H1 (cell line): ENCODE measurements around the gene GRIK4. TPM values are rescaled to one million over a fixed set of nuclear protein-coding genes. Genes with fewer than 3 reads are reported as not detected.

Experiments
- CTCF ChIA-PET: fragments of 300-600 bp; sonication (Branson Sonifier 250); formaldehyde crosslinking; loops from one replicate; lab custom pipeline; 2021; ENCODE audit not compliant: partially characterized antibody; lab: Charles Lee
- POLR2A ChIA-PET: fragments of 300-600 bp; sonication (Branson Sonifier 250); formaldehyde crosslinking; loops from one replicate; lab custom pipeline; 2021; ENCODE audit warnings: inconsistent platforms; ENCODE audit not compliant: partially characterized antibody; lab: Charles Lee
- DNase-seq, 2 experiments: peaks; one replicate each; pipeline versions ENCODE4 v3.0.0 to v3.0.0-alpha.2; 2010 to 2022; ENCODE audit warnings: low spot score in 2 of 2, low read depth in 1 of 2, mixed read lengths in 1 of 2
- FAIRE-seq: peaks from 2 replicates; lab custom pipeline; 2011; peaks lifted over from hg19 to GRCh38; lab: Jason Lieb, UNC
- H2AFZ ChIP-seq: 2 replicates; pipeline ENCODE4 v1.8.1; 2012; ENCODE audit warnings: low read length, inconsistent platforms
- H2AK5ac ChIP-seq: 2 replicates; pipeline ENCODE4 v1.6.1; 2013; ENCODE audit warnings: low read depth, low read length
- H2BK120ac ChIP-seq: replicated peaks from 2 replicates; pipeline ENCODE3; 2013; ENCODE audit warnings: low read depth, low read length, inconsistent platforms
- H2BK12ac ChIP-seq: 2 replicates; pipeline ENCODE4 v1.6.1; 2013; ENCODE audit warnings: low read depth, low read length
- H2BK15ac ChIP-seq: 2 replicates; pipeline ENCODE4 v1.6.1; 2013; ENCODE audit warnings: low read length
- H2BK20ac ChIP-seq: 2 replicates; pipeline ENCODE4 v1.6.1; 2013; ENCODE audit warnings: low read length
- H2BK5ac ChIP-seq: 2 replicates; pipeline ENCODE4 v1.6.1; 2013; ENCODE audit warnings: low read depth, low read length
- H3K14ac ChIP-seq: 2 replicates; pipeline ENCODE4 v1.6.1; 2013; ENCODE audit warnings: inconsistent platforms; ENCODE audit not compliant: insufficient read length
- H3K18ac ChIP-seq: 2 replicates; pipeline ENCODE4 v1.6.1; 2013; ENCODE audit warnings: low read length; ENCODE audit errors: extremely low read depth
- H3K23ac ChIP-seq: 2 replicates; pipeline ENCODE4 v1.6.1; 2013; ENCODE audit warnings: inconsistent platforms; ENCODE audit not compliant: insufficient read length
- H3K23me2 ChIP-seq: 2 replicates; pipeline ENCODE4 v1.6.1; 2013; ENCODE audit warnings: low read depth, low read length
- H3K27ac ChIP-seq: 2 replicates; pipeline ENCODE4 v1.6.1; 2011; ENCODE audit warnings: low read depth, low read length, inconsistent platforms
- H3K27me3 ChIP-seq, 4 experiments: replicated peaks in 1 of 4; 1 replicate in 1 of 4; 2 replicates in 3 of 4; pipeline versions ENCODE4 v1.6.1 to v1.8.1; 2011 to 2013; ENCODE audit warnings: low read length in 3 of 4, mild to moderate bottlenecking in 3 of 4, inconsistent platforms in 2 of 4, mixed read lengths in 2 of 4, moderate library complexity in 1 of 4; ENCODE audit not compliant: control insufficient read depth in 3 of 4, insufficient read depth in 3 of 4; ENCODE audit errors: extremely low read depth in 1 of 4
- H3K36me3 ChIP-seq, 4 experiments: 2 replicates each; pipeline versions ENCODE4 v1.6.1 to v1.8.1; 2011 to 2013; ENCODE audit warnings: mild to moderate bottlenecking in 4 of 4, low read length in 3 of 4, moderate library complexity in 2 of 4, control low read depth in 1 of 4, inconsistent platforms in 1 of 4; ENCODE audit not compliant: insufficient read depth in 4 of 4, control insufficient read depth in 2 of 4
- H3K4ac ChIP-seq: replicated peaks from 2 replicates; pipeline ENCODE3; 2013; ENCODE audit warnings: low read length, low read depth, mixed read lengths, inconsistent platforms; ENCODE audit not compliant: insufficient read length
- H3K4me1 ChIP-seq, 4 experiments: replicated peaks in 1 of 4; 1 replicate in 1 of 4; 2 replicates in 3 of 4; pipeline versions ENCODE4 v1.6.1 to v1.8.1; 2011 to 2013; ENCODE audit warnings: low read length in 3 of 4, inconsistent platforms in 2 of 4, mixed read lengths in 1 of 4; ENCODE audit not compliant: insufficient read depth in 4 of 4, control insufficient read depth in 3 of 4
- H3K4me2 ChIP-seq, 2 experiments: 2 replicates each; pipeline versions ENCODE4 v1.6.1 to v1.8.1; 2011 to 2013; ENCODE audit warnings: low read depth in 2 of 2, low read length in 2 of 2, control low read depth in 1 of 2, inconsistent platforms in 1 of 2, mild to moderate bottlenecking in 1 of 2; ENCODE audit not compliant: insufficient read depth in 1 of 2
- H3K4me3 ChIP-seq, 4 experiments: fragments of 200-600, 300-600 bp in 1 of 4; sonication (generic), shearing (Covaris generic), sonication (Bioruptor Twin) in 1 of 4; 2 replicates each; pipeline versions ENCODE4 v1.5.1 to v1.8.1; 2011 to 2016; ENCODE audit warnings: low read length in 4 of 4, low read depth in 3 of 4, control low read depth in 2 of 4, inconsistent platforms in 2 of 4, mild to moderate bottlenecking in 2 of 4, mixed read lengths in 1 of 4, moderate library complexity in 1 of 4; ENCODE audit not compliant: insufficient read depth in 2 of 4; ENCODE audit errors: extremely low read depth in 1 of 4
- H3K56ac ChIP-seq: replicated peaks from 2 replicates; pipeline ENCODE3; 2013; ENCODE audit warnings: low read depth, mild to moderate bottlenecking, mixed read lengths, low read length, inconsistent platforms; ENCODE audit not compliant: insufficient read length
- H3K79me1 ChIP-seq: 2 replicates; pipeline ENCODE4 v1.6.1; 2013; ENCODE audit warnings: low read depth, low read length, control low read depth
- H3K79me2 ChIP-seq, 2 experiments: 2 replicates each; pipeline versions ENCODE4 v1.6.1 to v1.8.1; 2012 to 2013; ENCODE audit warnings: low read length in 2 of 2, mild to moderate bottlenecking in 2 of 2, inconsistent platforms in 1 of 2; ENCODE audit not compliant: insufficient read depth in 2 of 2, control insufficient read depth in 1 of 2
- H3K9ac ChIP-seq, 4 experiments: replicated peaks in 1 of 4; 1 replicate in 1 of 4; 2 replicates in 3 of 4; pipeline versions ENCODE4 v1.6.1 to v1.8.1; 2011 to 2013; ENCODE audit warnings: low read depth in 3 of 4, low read length in 3 of 4, control low read depth in 2 of 4, mild to moderate bottlenecking in 2 of 4, moderate library complexity in 2 of 4, inconsistent platforms in 1 of 4; ENCODE audit errors: extremely low read depth in 1 of 4
- H3K9me3 ChIP-seq, 2 experiments: 2 replicates each; pipeline versions ENCODE4 v1.6.1 to v1.8.1; 2012 to 2013; ENCODE audit warnings: mild to moderate bottlenecking in 2 of 2, moderate library complexity in 2 of 2, control low read depth in 1 of 2, inconsistent platforms in 1 of 2, low read depth in 1 of 2, low read length in 1 of 2, mixed read lengths in 1 of 2; ENCODE audit not compliant: insufficient read depth in 2 of 2
- H4K20me1 ChIP-seq, 2 experiments: replicated peaks in 1 of 2; 2 replicates each; pipeline versions ENCODE3 to v1.8.1; 2011 to 2013; ENCODE audit warnings: inconsistent platforms in 2 of 2, low read length in 2 of 2, mild to moderate bottlenecking in 1 of 2; ENCODE audit not compliant: insufficient read depth in 2 of 2, control insufficient read depth in 1 of 2
- H4K5ac ChIP-seq: 2 replicates; pipeline ENCODE4 v1.6.1; 2013; ENCODE audit warnings: low read length, low read depth, mixed read lengths, inconsistent platforms; ENCODE audit not compliant: insufficient read length
- H4K8ac ChIP-seq: 2 replicates; pipeline ENCODE4 v1.8.0; 2013; ENCODE audit warnings: mild to moderate bottlenecking, moderate library complexity, low read length, inconsistent platforms; ENCODE audit not compliant: insufficient read depth; ENCODE audit errors: extremely low read depth
- H4K91ac ChIP-seq: replicated peaks from 2 replicates; pipeline ENCODE3; 2013; ENCODE audit warnings: low read length, mixed read lengths, inconsistent platforms; ENCODE audit not compliant: insufficient read length
- WGBS, 2 experiments: shearing (Covaris generic) in 1 of 2; methylation state at CpG; one replicate each; pipeline versions ENCODE4 v1.1.6 to v1.1.7; 2013 to 2015; ENCODE audit warnings: low lambda C conversion rate in 2 of 2, mixed read lengths in 2 of 2, inconsistent platforms in 1 of 2, low coverage in 1 of 2, missing lambda C conversion rate in 1 of 2; ENCODE audit not compliant: insufficient replicate concordance in 2 of 2, insufficient coverage in 1 of 2, insufficient read length in 1 of 2; ENCODE audit errors: extremely low coverage in 1 of 2, missing lambda C conversion rate in 1 of 2; 5-methylcytosine and 5-hydroxymethylcytosine counted together
- polyA plus RNA-seq, 7 experiments: library from polyadenylated mRNA; depleted of rRNA in 3 of 7; stranded (reverse) in 5 of 7; unstranded in 2 of 7; fragments of >200 nt in 5 of 7; fragments of 200-250 nt in 2 of 7; gene quantifications; 1 replicate in 5 of 7; 2 replicates in 1 of 7; 4 replicates in 1 of 7; pipeline versions ENCODE4 v1.2.1 to v1.2.3, GENCODE V29; 2011 to 2013; ENCODE audit warnings: missing spikeins in 2 of 7, mixed read lengths in 2 of 7
- total RNA-seq: library from RNA; stranded (reverse); fragmentation: NEBNext Ultra II Directional; extraction: Animal tissue kit (Norgen Biotek cat#: 25700); gene quantifications from 2 replicates; pipeline ENCODE4 v1.2.1, GENCODE V29; 2021

GRIK4 gene
- total and polyA plus RNA-seq, 2 of the 8 experiments (the other 6 are each of a cell fraction or from before 2014, with no cell fraction given), result 1.2 to 2.9 TPM

GRCh38 chr11:120911943-120912342 is 400.4 kb downstream of the GRIK4 start:
- CTCF ChIA-PET, result interaction anchor here (0.7 to 10.7 kb wide), 22 partner anchors 10 to 411 kb away, joined by 3 to 158 read pairs (median 4); no protein-coding TSS in a partner anchor
- Histone ChIP-seq H2AFZ (no peak overlapping the region), H4K5ac (no peak overlapping the region), H3K36me3 (no peaks in the 10 kb centered on the region), H2BK15ac (no peak overlapping the region), H2BK20ac (no peak overlapping the region), H3K9me3 (no peaks in the 10 kb centered on the region), H3K18ac (no peak overlapping the region), H3K4me2 (no peak overlapping the region), H3K23ac (no peak overlapping the region), H3K4me3 (no peak overlapping the region), H4K8ac (no peak overlapping the region), H4K20me1 (no peaks in the 10 kb centered on the region), H2AK5ac (no peak overlapping the region), H3K27ac (no peak overlapping the region), H4K91ac (no peak overlapping the region), H2BK12ac (no peak overlapping the region), H2BK120ac (no peak overlapping the region), H3K4ac (no peak overlapping the region), H3K27me3 (no peaks in the 10 kb centered on the region; a peak in 1 of 7 replicates), H3K79me1 (no peaks in the 10 kb centered on the region), H3K23me2 (no peaks in the 10 kb centered on the region; the same call in 1 of the 2 replicates), H3K56ac (no peak overlapping the region), H3K4me1 (no peaks in the 10 kb centered on the region), H2BK5ac (no peak overlapping the region), H3K14ac (no peak overlapping the region), H3K79me2 (no peaks in the 10 kb centered on the region), H3K9ac (no peak overlapping the region)
- DNase-seq, result no peak
- WGBS, 2 experiments, result 90% methylated on average over 3 of the region's 3 CpGs; no CpG with 5 or more reads in 1 of the 2 experiments
- POLR2A ChIA-PET, result no interaction called here
- FAIRE-seq, result no peak
